HG03175 (cell line): ENCODE data around the gene NKIRAS2.
A peak's percentile ranks its signal among the peaks of the same experiment; 100 is the strongest.

ENCODE experiments used
- ATAC-seq: cut with Tn5 transposase; IDR thresholded peaks from one replicate; pipeline ENCODE4 v1.9.1; 2021; ENCODE audit warnings: mild to moderate bottlenecking, moderate library complexity; ENCODE audit not compliant: unreplicated experiment

NKIRAS2 gene

DNA sequence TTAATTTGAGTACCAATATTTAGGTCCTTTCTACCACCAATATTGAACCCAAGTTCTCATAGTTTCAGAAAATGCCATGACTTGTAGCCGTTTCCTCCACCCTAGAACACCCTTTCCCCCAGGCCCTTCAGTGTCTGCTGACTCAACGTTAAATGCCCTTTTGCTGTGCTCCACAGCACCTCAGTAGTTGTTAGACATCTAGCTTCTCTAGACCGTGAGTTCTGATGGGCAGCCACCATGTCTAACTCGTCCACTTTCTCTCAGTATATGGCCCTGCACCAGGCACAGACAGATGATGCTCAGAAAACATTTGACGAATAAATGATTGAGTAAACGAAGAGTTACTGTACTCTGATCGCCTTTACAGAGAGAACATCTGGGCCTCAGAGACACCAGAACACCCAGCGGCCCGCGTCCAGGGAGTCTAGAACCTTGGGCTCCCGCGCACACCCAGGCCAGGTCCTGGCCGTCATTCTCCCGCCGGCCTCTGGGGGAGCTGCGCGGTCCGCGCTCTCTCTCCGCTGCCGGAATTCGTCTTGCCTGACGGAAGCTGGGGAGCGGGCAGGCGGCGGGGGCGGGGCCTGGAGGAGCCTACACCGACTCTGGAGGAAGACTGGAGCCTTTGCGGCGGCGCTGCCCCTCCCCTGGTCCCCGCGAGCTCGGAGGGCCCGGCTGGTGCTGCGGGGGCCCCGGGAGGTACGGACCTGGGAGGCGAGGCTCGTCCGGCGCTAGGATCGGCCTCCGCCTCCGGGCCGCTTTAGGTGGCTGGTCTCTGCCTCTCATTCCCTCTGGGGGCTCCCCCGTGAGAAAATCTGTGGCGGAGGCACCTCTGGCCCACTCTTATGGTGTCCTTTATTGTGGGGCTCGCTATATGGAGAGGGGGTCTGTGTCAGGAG, at the start of gene NKIRAS2:
Gene NKIRAS2 (plus strand): TSS at position 582 of the 896 bp plus-strand sequence. CDS start 1,488 bp downstream, outside the sequence.
- peak; percentile 61 for ATAC-seq

- ATAC-seq: no peak
Measured at GRCh38 chr17:41970901-41971331, 49.0 kb upstream of the NKIRAS2 start.

- ATAC-seq: no peak
Measured at GRCh38 chr17:41971721-41972523, 48.0 kb upstream of the NKIRAS2 start.

DNA sequence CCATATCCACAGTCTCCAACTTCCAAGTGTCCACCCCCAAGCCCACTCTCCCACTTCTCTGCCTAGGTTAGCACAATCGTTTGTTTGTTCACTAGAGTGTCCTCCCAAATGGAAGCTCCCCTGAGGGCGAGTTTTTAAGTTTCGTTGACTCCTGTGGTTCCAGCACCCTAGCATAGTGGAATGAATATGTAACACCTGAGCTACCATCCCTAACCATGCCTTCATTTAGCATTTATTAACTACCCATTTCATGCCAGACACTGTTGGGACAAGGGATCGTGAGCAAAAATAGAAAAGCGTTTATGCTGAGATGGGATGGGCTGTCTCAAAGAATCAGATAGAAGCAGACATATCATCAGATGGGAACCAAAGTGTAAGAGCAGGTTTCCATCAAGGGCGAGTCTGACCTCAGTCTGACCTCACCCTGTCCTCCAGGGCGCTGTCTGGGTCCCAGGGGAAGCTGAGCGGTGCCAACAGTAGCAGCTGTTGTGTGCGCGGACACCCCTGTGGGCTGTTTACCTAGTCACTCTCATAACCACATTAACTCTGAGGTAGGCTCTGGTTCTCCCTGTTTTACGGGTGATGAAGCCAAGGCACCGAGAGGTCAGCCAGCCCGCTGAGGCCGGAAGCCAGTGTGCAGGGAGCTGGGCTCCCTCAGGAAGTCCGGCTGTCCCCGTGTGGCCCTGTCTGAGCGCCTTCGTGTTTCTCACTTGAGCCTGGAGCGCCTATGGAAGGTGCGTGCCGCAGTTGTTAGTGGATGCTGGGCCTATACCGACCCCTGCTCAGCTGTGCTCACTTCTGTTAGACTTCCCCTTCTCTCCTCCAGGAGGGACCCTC, 47.1 kb upstream of the NKIRAS2 start:
- no peak for ATAC-seq

DNA sequence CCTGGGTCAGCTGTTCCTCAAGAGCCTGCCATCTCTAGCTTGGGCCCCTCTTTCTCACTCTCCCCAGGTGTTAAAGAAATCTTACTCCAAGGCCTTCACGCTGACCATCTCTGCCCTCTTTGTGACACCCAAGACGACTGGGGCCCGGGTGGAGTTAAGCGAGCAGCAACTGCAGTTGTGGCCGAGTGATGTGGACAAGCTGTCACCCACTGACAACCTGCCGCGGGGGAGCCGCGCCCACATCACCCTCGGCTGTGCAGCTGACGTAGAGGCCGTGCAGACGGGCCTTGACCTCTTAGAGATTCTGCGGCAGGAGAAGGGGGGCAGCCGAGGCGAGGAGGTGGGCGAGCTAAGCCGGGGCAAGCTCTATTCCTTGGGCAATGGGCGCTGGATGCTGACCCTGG, 46.5 kb upstream of the NKIRAS2 start:
- no peak for ATAC-seq

DNA sequence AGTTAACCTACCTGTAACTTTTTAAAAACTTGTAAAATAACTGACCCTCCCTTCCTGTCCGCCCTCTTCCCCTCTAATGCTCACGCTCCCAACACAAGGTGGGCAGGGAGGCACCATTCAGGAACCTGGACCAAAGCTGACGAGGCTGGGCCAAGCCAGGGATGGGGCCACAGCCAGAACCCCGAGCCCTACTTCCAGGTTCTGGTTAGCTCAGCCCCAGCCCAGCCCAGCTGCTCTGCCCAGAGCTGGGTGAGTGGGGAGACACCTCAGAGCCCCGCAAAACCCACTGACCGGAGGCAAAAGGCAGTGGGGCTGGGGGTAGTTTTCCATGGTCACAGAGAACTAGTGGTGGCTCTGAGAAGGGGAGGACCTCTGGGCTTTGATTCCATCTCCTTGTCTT, 45.9 kb upstream of the NKIRAS2 start:
- no peak for ATAC-seq

GRCh38 chr17:41974658-41975057, 45.2 kb upstream of the NKIRAS2 start:
- ATAC-seq: no peak

DNA sequence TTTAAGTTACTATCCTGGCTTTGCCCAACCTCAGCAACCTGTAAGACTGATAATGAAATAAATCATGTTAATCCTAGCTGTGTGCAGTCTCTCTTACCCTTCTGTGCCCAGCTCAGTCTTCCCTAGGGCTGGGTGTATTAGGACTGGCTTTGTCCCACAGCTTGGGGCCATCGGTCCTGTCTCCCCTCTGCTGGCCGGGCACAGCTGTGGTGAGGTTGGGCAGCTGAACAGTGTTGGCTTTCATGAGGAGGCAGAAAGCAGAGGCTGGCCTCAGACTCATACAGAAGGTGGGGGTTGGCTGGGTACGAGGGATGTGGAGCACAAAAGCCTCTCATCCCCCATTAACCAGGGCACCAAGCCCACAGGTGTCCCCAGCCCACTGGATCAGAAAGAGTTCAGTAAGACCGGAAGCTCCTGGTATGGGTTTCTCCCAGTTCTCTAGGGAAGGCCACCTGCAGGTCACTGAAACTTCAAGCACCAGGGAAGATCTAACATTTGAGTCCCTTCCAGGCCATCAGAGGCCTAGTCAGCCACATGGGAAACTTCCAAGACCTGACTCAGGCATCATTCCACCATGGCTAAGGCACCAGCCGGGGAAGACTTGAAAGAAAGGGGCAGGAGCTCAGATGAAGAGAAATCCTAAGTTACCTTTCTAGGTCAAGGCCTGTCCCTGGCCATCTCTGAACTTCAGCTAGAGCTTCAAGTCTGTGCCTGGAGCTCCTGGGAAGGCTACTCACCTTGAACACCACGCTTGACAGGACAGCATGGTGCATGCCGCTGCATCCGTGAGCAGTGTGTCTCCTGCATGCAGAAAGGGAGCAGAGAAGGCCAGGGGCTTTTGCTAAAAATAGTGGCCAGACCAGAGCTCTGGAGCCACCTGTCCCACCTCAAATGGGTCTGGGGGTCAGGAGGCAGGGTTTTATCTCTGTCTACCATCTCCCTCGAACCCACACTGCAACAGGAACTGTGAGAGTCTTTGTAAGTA, 44.5 kb upstream of the NKIRAS2 start:
- ATAC-seq: no peak

GRCh38 chr17:41976142-41976768, 43.6 kb upstream of the NKIRAS2 start:
- no peak for ATAC-seq

DNA sequence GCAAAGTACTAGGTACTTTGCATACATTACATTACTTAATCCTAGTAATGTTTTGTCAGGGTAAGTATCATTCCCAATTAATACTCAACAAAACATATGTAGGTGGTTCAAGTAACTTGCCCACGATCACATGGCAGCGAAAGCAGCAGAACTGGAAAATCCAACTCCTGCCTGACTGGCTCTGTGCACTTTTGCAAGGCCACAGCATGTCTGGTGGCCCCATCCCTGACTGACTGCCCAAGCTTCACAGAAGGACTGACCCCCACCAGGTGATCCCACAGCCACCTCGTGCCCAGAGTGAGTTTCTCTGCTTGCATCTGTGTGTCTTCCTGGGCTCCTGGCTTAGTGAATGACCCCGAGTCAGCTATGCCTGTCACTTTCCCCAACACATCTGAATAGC, 41.9 kb upstream of the NKIRAS2 start:
- no peak for ATAC-seq

DNA sequence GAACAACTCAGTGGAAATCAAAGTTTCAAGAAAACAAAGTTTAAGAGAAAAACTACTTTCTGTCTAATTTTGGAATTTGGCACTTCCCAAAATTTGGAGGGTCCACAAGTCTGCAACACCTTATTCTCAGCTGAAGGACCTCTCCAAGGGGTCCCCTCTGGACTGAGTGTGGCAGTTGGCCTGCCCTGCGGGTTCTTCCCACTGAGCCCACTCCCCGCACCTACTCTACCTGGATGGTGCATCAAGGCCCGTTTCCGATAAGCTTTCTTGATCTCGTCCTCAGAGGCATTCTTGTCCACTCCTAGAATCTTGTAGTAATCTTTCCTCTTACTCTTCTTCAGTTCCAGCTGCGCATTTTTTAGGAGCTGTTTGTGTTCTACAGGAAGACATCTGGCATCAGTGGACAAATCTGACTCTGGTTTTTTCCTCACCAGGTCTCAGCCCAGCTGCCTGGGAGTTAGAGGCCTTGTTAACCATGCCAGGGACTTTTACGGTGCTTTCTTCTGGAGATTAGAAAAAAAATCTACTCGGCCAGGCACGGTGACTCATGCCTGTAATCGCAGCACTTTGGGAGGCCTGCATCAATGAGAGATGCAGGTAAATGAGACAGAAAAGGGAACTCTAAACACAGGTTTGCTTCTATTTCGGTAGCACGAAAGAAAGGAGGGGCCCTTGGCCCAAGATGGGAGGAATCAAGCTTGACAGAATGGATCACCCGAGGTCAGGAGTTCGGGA, 37.7 kb upstream of the NKIRAS2 start:
- no peak for ATAC-seq

GRCh38 chr17:41984454-41984853, 35.4 kb upstream of the NKIRAS2 start:
- no peak for ATAC-seq

DNA sequence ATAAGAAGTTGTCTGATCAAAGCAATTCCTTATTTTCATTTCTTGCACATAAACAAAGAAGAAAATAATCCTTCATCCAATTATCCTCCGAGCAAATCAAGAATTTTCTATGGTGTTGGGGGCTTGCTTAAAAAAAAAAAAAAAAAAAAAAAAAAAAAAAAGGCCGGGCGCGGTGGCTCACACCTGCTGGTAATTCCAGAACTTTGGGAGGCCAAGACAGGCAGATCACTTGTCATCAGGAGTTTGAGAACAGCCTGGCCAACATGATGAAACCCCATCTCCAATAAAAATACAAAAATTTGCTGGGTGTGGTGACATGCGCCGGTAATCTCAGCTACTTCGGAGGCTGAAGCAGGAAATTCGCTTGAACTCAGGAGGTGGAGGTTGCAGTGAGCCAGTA, 34.0 kb upstream of the NKIRAS2 start:
- ATAC-seq: no peak

DNA sequence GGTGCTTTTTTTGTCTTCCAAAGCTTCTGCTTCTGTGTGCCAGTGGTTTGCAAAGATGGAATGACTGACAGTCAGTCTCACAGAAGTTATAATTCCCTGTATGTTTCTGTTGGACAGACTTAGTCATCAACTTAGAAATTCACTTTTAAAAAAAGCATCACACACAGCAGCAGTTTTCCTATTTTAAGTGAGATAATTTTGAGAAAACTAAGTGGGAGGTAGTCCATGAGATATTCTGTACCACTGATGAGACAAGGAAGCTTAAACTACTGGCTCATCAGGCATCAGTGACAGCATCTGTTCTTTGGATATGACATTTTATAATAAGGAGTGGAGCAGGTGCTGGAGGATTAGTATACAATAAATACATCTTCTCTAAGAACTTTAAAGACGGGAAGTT, 33.3 kb upstream of the NKIRAS2 start:
- no peak for ATAC-seq

DNA sequence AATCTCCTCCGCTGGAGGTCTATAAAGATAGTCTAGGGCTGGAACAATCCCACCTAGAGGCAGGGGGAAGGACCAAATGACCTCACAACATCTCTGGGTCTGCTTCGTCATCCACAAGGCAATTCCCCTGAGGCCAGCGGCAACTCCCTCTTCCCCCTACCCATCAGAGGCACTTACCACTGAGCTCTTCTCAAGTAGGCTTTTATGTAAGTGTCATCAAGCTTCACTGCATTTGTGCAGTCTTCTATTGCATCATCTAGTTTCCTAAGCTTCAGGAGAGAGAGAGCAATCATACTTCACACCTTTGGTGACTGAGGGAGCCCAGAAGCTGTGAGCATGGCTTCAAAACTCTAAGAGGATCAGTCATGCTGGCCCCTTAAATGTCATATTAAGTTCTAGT, 32.2 kb upstream of the NKIRAS2 start:
- no peak for ATAC-seq

GRCh38 chr17:41988418-41988817, 31.5 kb upstream of the NKIRAS2 start:
- ATAC-seq: no peak

DNA sequence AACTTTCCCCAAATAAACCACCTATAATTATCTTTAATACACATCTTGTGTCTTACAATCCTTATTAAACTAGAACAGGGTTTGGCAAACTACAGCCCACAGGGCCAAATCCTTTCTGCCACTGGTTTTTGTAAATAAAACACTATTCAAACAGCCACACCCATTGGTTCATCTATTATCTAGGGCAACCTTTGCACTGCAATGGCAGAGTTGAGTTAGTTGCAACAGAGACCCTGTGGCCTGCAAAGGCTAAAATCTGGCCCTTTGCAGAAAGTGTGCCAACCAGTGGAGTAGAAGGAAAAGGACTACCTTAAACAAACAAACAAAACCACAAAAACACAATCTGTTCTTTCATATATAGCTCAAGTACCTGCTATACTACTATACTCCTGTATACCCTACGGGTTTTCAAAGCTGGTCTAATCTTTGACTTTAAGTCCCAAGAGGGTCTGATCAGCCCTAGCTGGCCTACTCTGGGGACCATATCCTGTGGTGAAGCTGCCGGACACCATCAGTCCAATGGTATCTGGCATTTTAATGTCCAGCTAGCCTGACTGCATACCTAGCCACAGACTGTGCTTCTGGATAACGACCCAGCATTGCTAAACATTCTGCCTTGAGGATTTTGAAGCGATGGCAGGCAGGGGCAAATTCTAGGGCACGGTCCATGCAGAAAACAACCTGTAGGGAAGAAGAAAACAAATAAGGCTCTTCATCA, 30.0 kb upstream of the NKIRAS2 start:
- no peak for ATAC-seq

DNA sequence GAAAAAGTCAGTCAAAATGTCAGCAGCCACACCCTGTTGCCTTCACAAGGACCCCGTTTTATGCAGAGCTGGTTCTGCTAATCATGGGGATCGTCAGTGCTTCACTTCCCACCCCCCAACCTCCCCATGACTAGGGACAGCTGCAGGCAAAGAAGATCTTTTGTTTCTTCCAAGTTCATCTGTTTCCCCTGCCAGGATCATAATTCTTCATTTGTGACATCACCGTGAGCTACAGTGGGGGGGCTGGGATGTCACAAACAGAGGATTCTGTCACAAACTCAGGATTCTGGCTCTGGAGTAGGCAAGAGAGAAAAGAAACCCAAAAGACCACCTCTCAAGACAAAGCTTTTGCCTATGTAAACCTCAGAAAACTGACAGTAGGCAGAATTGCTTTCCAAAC, 27.3 kb upstream of the NKIRAS2 start:
- no peak for ATAC-seq
